Sigmoid colon (tissue), 4 donors: ENCODE results near the gene ACAT2.

Experiments
- POLR2A ChIP-seq, 2 donors: fragments of 450-650 bp; IDR thresholded peaks; one replicate each; pipeline ENCODE4 v1.6.1; 2016; ENCODE audit warnings: antibody characterized with exemption in 2 of 2, mild to moderate bottlenecking in 2 of 2, moderate library complexity in 2 of 2
- POLR2AphosphoS5 ChIP-seq, 4 donors: sonication (generic); formaldehyde crosslinking; IDR thresholded peaks; one replicate each; pipeline ENCODE4 v1.6.1; 2017; ENCODE audit warnings: antibody characterized with exemption in 4 of 4
- TF ChIP-seq, protein P1 (sequence below), 4 experiments: fragments of 450-650 bp in 3 of 4; fragments of 200-600 bp in 1 of 4; IDR thresholded peaks; one replicate each; pipeline ENCODE4 v1.5.1; 2016 to 2019; ENCODE audit warnings: antibody characterized with exemption in 4 of 4, mild to moderate bottlenecking in 3 of 4, moderate library complexity in 2 of 4

GRCh38 chr6:159720708-159721107 is 41.1 kb upstream of the ACAT2 start:
- TF ChIP-seq, protein P1, sequence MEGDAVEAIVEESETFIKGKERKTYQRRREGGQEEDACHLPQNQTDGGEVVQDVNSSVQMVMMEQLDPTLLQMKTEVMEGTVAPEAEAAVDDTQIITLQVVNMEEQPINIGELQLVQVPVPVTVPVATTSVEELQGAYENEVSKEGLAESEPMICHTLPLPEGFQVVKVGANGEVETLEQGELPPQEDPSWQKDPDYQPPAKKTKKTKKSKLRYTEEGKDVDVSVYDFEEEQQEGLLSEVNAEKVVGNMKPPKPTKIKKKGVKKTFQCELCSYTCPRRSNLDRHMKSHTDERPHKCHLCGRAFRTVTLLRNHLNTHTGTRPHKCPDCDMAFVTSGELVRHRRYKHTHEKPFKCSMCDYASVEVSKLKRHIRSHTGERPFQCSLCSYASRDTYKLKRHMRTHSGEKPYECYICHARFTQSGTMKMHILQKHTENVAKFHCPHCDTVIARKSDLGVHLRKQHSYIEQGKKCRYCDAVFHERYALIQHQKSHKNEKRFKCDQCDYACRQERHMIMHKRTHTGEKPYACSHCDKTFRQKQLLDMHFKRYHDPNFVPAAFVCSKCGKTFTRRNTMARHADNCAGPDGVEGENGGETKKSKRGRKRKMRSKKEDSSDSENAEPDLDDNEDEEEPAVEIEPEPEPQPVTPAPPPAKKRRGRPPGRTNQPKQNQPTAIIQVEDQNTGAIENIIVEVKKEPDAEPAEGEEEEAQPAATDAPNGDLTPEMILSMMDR (IDR thresholded peaks at IDR 0.05), result no peak
- TF ChIP-seq POLR2AphosphoS5 (IDR thresholded peaks at IDR 0.05) (no peak), POLR2A (IDR thresholded peaks at IDR 0.05) (no peak)
